Thyroid gland (tissue), 4 donors: Measurements from ENCODE around the gene RPS28.

ENCODE experiments used
- POLR2A ChIP-seq, 2 donors: fragments of 450-650 bp; IDR thresholded peaks; one replicate each; pipeline ENCODE4 v1.6.1; 2017; ENCODE audit warnings: antibody characterized with exemption in 2 of 2, mild to moderate bottlenecking in 2 of 2, moderate library complexity in 1 of 2
- TF ChIP-seq, protein P1 (sequence below), 6 experiments: fragments of 200-600 bp in 3 of 6; fragments of 450-650 bp in 3 of 6; sonication (generic) in 3 of 6; IDR thresholded peaks; one replicate each; pipeline ENCODE4 v1.5.1; 2016 to 2019; ENCODE audit warnings: antibody characterized with exemption in 6 of 6, mild to moderate bottlenecking in 2 of 6, inconsistent platforms in 1 of 6, moderate library complexity in 1 of 6

GRCh38 chr19:8343483-8343844 lies 22.2 kb downstream of the RPS28 start:
- TF ChIP-seq, protein P1, sequence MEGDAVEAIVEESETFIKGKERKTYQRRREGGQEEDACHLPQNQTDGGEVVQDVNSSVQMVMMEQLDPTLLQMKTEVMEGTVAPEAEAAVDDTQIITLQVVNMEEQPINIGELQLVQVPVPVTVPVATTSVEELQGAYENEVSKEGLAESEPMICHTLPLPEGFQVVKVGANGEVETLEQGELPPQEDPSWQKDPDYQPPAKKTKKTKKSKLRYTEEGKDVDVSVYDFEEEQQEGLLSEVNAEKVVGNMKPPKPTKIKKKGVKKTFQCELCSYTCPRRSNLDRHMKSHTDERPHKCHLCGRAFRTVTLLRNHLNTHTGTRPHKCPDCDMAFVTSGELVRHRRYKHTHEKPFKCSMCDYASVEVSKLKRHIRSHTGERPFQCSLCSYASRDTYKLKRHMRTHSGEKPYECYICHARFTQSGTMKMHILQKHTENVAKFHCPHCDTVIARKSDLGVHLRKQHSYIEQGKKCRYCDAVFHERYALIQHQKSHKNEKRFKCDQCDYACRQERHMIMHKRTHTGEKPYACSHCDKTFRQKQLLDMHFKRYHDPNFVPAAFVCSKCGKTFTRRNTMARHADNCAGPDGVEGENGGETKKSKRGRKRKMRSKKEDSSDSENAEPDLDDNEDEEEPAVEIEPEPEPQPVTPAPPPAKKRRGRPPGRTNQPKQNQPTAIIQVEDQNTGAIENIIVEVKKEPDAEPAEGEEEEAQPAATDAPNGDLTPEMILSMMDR (IDR thresholded peaks at IDR 0.05) = no peak
- TF ChIP-seq POLR2A (IDR thresholded peaks at IDR 0.05) = no peak
